K562 (cell line): ENCODE results near the gene SFXN3. TPM values are rescaled to one million over a fixed set of nuclear protein-coding genes. Genes with fewer than 3 reads are reported as not detected.
A peak's percentile ranks its signal among the peaks of the same experiment; 100 is the strongest.

Experiments used
- ASH1L ChIP-seq: fragments of 450-650 bp; IDR thresholded peaks from 2 replicates; pipeline ENCODE4 v1.6.1; 2018; ENCODE audit warnings: borderline replicate concordance, mild to moderate bottlenecking, low read depth; ENCODE audit not compliant: partially characterized antibody
- EGR1 ChIP-seq: fragments of 450-650 bp; conservative IDR thresholded peaks from 2 replicates; pipeline ENCODE4 v1.6.1; 2017; ENCODE audit warnings: mild to moderate bottlenecking
- ESRRA ChIP-seq: fragments of 450-650 bp; IDR thresholded peaks from 2 replicates; pipeline ENCODE4 v1.6.1; 2014; ENCODE audit warnings: low read depth, mild to moderate bottlenecking, moderate library complexity, borderline replicate concordance
- FOSL1 ChIP-seq: fragments of 200-800 bp; sonication (Bioruptor generic); conservative IDR thresholded peaks from 2 replicates; pipeline ENCODE4 v1.6.1; 2016; ENCODE audit warnings: missing genetic modification characterization, missing compliant biosample characterization
- IFI16 ChIP-seq: fragments of 250-450 bp; sonication (Bioruptor Pico); IDR thresholded peaks from 2 replicates; pipeline ENCODE4 v2.1.2; 2022; ENCODE audit warnings: mild to moderate bottlenecking, inconsistent platforms
- KDM5B ChIP-seq: fragments of 200-600 bp; sonication (generic); IDR thresholded peaks from 2 replicates; pipeline ENCODE4 v1.6.1; 2012; ENCODE audit warnings: low read depth, mild to moderate bottlenecking, moderate library complexity, low read length, control low read depth, inconsistent platforms; ENCODE audit not compliant: insufficient replicate concordance
- NEUROD1 ChIP-seq: fragments of 150-350 bp; IDR thresholded peaks from 2 replicates; pipeline ENCODE4 v1.6.1; 2014; ENCODE audit warnings: borderline replicate concordance, low read length, low read depth; ENCODE audit not compliant: partially characterized antibody
- TGIF2 ChIP-seq: sonication (generic); formaldehyde crosslinking; IDR thresholded peaks from 2 replicates; pipeline ENCODE4 v1.8.1; 2022; ENCODE audit warnings: mild to moderate bottlenecking, missing genetic modification reagents, moderate library complexity
- TOE1 ChIP-seq, 2 experiments: fragments of 450-650 bp in 1 of 2; sonication (generic) in 1 of 2; formaldehyde crosslinking in 1 of 2; IDR thresholded peaks; 2 replicates each; pipeline versions ENCODE4 v1.7.1 to v1.8.0; 2016 to 2022; ENCODE audit warnings: borderline replicate concordance in 2 of 2, mild to moderate bottlenecking in 2 of 2, antibody characterized with exemption in 1 of 2, inconsistent platforms in 1 of 2, low read depth in 1 of 2, missing genetic modification reagents in 1 of 2, moderate library complexity in 1 of 2
- polyA plus RNA-seq, 8 experiments: library from polyadenylated mRNA; depleted of rRNA in 4 of 8; stranded (reverse) in 5 of 8; unstranded in 3 of 8; fragments of >200 nt; fragmentation: Nextera tagmentation in 2 of 8; fragmentation: Illumina TruSeq in 1 of 8; extraction: Ambion mirVana in 2 of 8; extraction: Trizol in 1 of 8; gene quantifications; 2 replicates each; pipeline versions ENCODE4 v1.2.1 to v1.2.3, GENCODE V29; 2011 to 2014; ENCODE audit warnings: inconsistent platforms in 1 of 8, missing spikeins in 1 of 8
- total RNA-seq, 7 experiments: library from RNA; depleted of rRNA in 6 of 7; stranded (reverse); fragments of >200 nt in 6 of 7; fragmentation: Illumina TruSeq in 2 of 7; extraction: Trizol in 2 of 7; gene quantifications; 2 replicates each; pipeline versions ENCODE4 v1.2.1 to v1.2.3, GENCODE V29; 2011 to 2021; ENCODE audit warnings: low replicate concordance in 1 of 7

SFXN3 gene
- total and polyA plus RNA-seq, 9 of the 15 experiments (the other 6 are each of a cell fraction or from before 2014, with no cell fraction given) = 0.24 to 4.6 (median 0.86) TPM

GRCh38 chr10:101031128-101031795, at the start of gene SFXN3, which contains the start of gene PDZD7 (continued):
- TF ChIP-seq KDM5B (peak; percentile 1), ESRRA (peak; percentile 15; the same call in 1 of the 2 replicates), IFI16 (CRISPR knock-in tag) (no peak), TOE1 (IDR thresholded peaks at IDR 0.05; ENCODE audit: borderline replicate concordance) (no peak), TOE1 (CRISPR knock-in tag; IDR thresholded peaks at IDR 0.05; ENCODE audit: borderline replicate concordance, low read depth) (no peak), EGR1 (peak; percentile 80), NEUROD1 (peak; percentile 38), FOSL1 (tag) (no peak), TGIF2 (CRISPR knock-in tag) (no peak), ASH1L (peak; percentile 50)
